ENCODE results near the gene PCGF5. TPM values are rescaled to one million over a fixed set of nuclear protein-coding genes. Genes with fewer than 3 reads are reported as not detected.

PCGF5 gene
- total and polyA plus RNA-seq, 11 donors: 54.2 to 90.7 (median 85.6) TPM

DNA sequence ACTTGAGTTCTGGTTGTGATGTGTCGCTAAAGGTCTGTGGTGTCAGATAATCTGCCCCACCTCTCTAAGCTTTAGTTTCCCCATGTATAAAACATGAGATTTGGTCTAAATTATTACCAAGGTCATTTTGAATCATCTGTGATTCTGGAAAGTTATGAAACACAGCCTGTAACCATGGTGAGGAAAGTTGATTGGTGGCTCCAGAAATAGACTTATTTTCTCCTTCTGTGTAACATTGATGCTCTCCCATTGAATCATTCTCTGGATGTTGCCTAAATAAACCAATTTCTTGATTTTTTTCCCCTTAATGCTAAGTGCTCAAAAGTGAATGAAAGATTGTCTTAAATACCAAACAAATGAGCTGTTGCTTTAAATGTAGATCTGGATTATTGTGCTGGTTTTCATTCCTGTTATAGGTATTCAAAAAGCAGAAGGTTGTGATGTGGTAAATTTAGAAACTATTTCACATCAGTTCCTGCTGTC lies 30.0 kb upstream of the PCGF5 start:
- no peak overlapping the region for H3K4me3 ChIP-seq
- intact Hi-C loops (cut with DNase I): no loop called here

DNA sequence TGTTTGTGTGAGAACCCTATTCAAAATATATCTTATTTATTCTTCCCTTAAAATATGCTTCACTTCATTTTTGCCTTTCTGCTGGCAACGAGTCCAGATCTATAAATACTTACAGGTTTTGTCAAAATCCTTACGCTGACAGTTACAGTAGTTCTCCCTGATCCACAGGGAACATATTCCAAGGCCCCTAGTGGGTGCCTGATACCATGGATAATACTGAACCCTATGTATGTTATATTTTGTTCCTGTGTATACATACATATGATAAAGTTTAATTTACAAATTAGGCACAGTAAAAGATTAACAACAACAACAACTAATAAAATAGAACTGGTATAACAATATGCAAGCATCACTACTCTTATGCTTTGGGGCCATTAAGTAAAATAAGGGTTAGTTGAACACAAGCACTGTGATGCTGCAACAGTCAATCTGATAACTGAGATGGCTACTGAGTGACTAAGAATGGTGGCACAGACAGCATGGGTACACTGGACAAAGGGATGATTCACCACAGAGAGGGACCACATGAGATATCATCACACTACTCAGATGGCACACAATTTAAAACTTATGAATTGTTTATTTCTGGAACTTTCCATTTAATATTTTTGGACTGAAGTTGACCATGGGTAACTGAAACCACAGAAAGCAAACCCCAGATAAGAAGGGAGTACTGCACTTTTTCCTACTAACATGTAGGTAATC lies 29.4 kb upstream of the PCGF5 start:
- no peaks in the 10 kb centered on the region for H3K36me3 ChIP-seq
- no peaks in the 10 kb centered on the region for H3K9me3 ChIP-seq
- H3K27ac ChIP-seq: peak overlapping the region in 1 of 12 donors; percentile 11
- 42 to 52% (median 48%) methylated on average over 2 of the region's 2 CpGs for WGBS, 4 donors
- intact Hi-C loops (cut with DNase I): no loop called here
- H3K4me1 ChIP-seq: peaks cover 0 to 47% (median 28%) of the 10 kb centered on the region in 12 donors
- ATAC-seq (peak in 3 of 4 donors; percentile 34 to 41 (median 35)), DNase-seq (no peak)
- H3K4me3 ChIP-seq: no peak overlapping the region
- no peaks in the 10 kb centered on the region for H3K27me3 ChIP-seq
- TF ChIP-seq, protein P1, sequence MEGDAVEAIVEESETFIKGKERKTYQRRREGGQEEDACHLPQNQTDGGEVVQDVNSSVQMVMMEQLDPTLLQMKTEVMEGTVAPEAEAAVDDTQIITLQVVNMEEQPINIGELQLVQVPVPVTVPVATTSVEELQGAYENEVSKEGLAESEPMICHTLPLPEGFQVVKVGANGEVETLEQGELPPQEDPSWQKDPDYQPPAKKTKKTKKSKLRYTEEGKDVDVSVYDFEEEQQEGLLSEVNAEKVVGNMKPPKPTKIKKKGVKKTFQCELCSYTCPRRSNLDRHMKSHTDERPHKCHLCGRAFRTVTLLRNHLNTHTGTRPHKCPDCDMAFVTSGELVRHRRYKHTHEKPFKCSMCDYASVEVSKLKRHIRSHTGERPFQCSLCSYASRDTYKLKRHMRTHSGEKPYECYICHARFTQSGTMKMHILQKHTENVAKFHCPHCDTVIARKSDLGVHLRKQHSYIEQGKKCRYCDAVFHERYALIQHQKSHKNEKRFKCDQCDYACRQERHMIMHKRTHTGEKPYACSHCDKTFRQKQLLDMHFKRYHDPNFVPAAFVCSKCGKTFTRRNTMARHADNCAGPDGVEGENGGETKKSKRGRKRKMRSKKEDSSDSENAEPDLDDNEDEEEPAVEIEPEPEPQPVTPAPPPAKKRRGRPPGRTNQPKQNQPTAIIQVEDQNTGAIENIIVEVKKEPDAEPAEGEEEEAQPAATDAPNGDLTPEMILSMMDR (IDR thresholded peaks at IDR 0.05): no peak
- no peak for TF ChIP-seq POLR2A (IDR thresholded peaks at IDR 0.05)

More for the DNA sequence above, 30.0 kb upstream of the PCGF5 start:
- Histone ChIP-seq H3K9me3 (no peaks in the 10 kb centered on the region), H3K4me1 (peaks cover 0 to 47% (median 26%) of the 10 kb centered on the region in 12 donors), H3K36me3 (no peaks in the 10 kb centered on the region), H3K27me3 (no peaks in the 10 kb centered on the region), H3K27ac (peak overlapping the region in 3 of 12 donors; percentile 11 to 41 (median 17))
- no peak for TF ChIP-seq POLR2A (IDR thresholded peaks at IDR 0.05)
- TF ChIP-seq, protein P1 (IDR thresholded peaks at IDR 0.05): no peak
- DNase-seq: no peak
- ATAC-seq: peak in 2 of 4 donors; percentile 32 to 52
- 85 to 95% (median 91%) methylated on average over 1 of the region's 1 CpG for WGBS, 4 donors

DNA sequence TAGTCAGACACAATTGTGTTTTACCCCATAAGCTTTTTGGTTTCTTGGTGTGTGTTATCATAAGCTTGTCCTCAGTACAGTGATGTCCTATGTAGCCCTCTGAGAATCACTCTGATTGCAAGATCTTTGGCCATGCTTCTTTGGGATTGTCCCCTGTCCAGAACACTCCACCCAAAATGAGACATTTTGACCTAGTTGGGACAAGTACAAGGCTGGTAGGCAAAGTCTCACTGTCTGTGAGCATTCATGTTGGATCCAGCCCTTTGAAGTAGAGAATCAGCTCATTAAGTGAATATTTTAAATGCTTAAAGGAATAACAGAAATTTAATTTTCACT lies 28.9 kb upstream of the PCGF5 start:
- Histone ChIP-seq H3K36me3 (no peaks in the 10 kb centered on the region), H3K27ac (peak overlapping the region in 1 of 12 donors; percentile 11), H3K4me3 (no peak overlapping the region), H3K4me1 (peaks cover 0 to 50% (median 28%) of the 10 kb centered on the region in 12 donors), H3K27me3 (no peaks in the 10 kb centered on the region), H3K9me3 (no peaks in the 10 kb centered on the region)
- intact Hi-C loops (cut with DNase I): no loop called here
- ATAC-seq (peak in 2 of 4 donors; percentile 54 to 57), DNase-seq (no peak)
- TF ChIP-seq POLR2A (IDR thresholded peaks at IDR 0.05): no peak
- TF ChIP-seq, protein P1 (IDR thresholded peaks at IDR 0.05): no peak

DNA sequence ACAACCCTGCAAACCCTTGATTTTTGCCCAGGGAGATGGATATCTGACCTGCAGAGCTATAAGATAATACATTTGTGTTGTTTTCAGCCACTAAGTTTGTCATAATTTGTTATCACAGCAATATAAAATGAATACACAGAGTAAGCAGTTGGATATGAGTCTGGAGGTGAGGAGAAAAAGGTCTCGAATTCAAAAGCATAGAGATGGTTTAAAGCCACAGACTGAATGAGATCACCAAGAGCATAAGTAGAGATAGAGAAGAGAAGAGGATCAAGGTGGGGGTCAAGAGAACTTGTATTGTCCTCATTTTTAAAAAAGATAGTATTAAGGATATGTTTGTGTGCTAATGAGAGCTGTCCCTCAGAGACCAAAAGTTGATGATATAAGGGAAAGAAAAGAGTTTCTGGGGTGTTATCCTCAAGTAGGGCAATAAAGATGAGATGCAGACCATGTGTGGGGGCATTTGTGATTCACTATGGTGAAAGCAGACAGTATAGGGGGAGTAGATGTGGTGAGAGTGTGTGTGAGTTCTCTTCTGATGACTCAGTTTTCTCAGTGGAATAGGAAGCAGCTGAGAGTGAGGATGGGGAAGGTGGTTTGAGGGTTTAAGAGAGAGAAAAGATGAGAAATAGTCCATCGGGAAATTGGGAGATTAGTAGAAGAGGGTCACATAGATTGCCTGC lies 25.8 kb upstream of the PCGF5 start:
- DNase-seq: no peak
- ATAC-seq: no peak
- 85 to 93% (median 90%) methylated on average over 2 of the region's 2 CpGs for WGBS, 4 donors
- no peak overlapping the region for H3K27ac ChIP-seq
- H3K4me1 ChIP-seq: peaks cover 7 to 76% (median 45%) of the 10 kb centered on the region in 12 donors
- TF ChIP-seq POLR2A (IDR thresholded peaks at IDR 0.05): no peak
- TF ChIP-seq, protein P1 (IDR thresholded peaks at IDR 0.05): no peak
- intact Hi-C loops (cut with DNase I): no loop called here
- no peaks in the 10 kb centered on the region for H3K36me3 ChIP-seq
- H3K4me3 ChIP-seq: no peak overlapping the region
- no peaks in the 10 kb centered on the region for H3K27me3 ChIP-seq
- no peaks in the 10 kb centered on the region for H3K9me3 ChIP-seq

All from heart left ventricle (tissue), 16 donors.